H1 (cell line): ENCODE data around the gene PTPRD. TPM values are rescaled to one million over a fixed set of nuclear protein-coding genes. Genes with fewer than 3 reads are reported as not detected.

ENCODE experiments used
- ASH2L ChIP-seq: fragments of 200-600, 300-600 bp; sonication (generic); IDR thresholded peaks from one replicate; pipeline ENCODE4 v1.7.1; 2017; ENCODE audit warnings: low read length
- FOSL1 ChIP-seq: IDR thresholded peaks from 2 replicates; pipeline ENCODE4 v1.6.1; 2011; ENCODE audit warnings: mild to moderate bottlenecking, low read depth, low read length, moderate library complexity; ENCODE audit not compliant: insufficient read depth
- NANOG ChIP-seq: IDR thresholded peaks from 2 replicates; pipeline ENCODE4 v1.6.1; 2011; ENCODE audit warnings: low read length, low read depth, mild to moderate bottlenecking, inconsistent platforms; ENCODE audit not compliant: insufficient read depth, poor library complexity, severe bottlenecking
- RFX5 ChIP-seq: IDR thresholded peaks from 2 replicates; pipeline ENCODE4 v1.6.1; 2011; ENCODE audit warnings: low read depth, low read length, improper control_type of control experiment, borderline replicate concordance
- RNF2 ChIP-seq: fragments of 200-900, 300-1000 bp; sonication (generic); IDR thresholded peaks from 2 replicates; pipeline ENCODE4 v1.7.1; 2016; ENCODE audit warnings: borderline replicate concordance, low read depth, mild to moderate bottlenecking, antibody characterized with exemption, low read length; ENCODE audit not compliant: poor library complexity, severe bottlenecking; ENCODE audit errors: missing control alignments
- RXRA ChIP-seq: IDR thresholded peaks from 2 replicates; pipeline ENCODE4 v1.6.1; 2011; ENCODE audit warnings: low read depth, mild to moderate bottlenecking, low read length, moderate library complexity; ENCODE audit not compliant: insufficient read depth
- ZNF274 ChIP-seq: IDR thresholded peaks from 2 replicates; pipeline ENCODE4 v1.7.0; 2012; ENCODE audit warnings: low read length, borderline replicate concordance; ENCODE audit errors: extremely low read depth
- polyA plus RNA-seq, 7 experiments: library from polyadenylated mRNA; depleted of rRNA in 3 of 7; stranded (reverse) in 5 of 7; unstranded in 2 of 7; fragments of >200 nt in 5 of 7; fragments of 200-250 nt in 2 of 7; gene quantifications; 1 replicate in 5 of 7; 2 replicates in 1 of 7; 4 replicates in 1 of 7; pipeline versions ENCODE4 v1.2.1 to v1.2.3, GENCODE V29; 2011 to 2013; ENCODE audit warnings: missing spikeins in 2 of 7, mixed read lengths in 2 of 7
- total RNA-seq: library from RNA; stranded (reverse); fragmentation: NEBNext Ultra II Directional; extraction: Animal tissue kit (Norgen Biotek cat#: 25700); gene quantifications from 2 replicates; pipeline ENCODE4 v1.2.1, GENCODE V29; 2021
- TF ChIP-seq, protein P1 (sequence below): IDR thresholded peaks from 2 replicates; pipeline ENCODE4 v1.6.1; 2011; ENCODE audit warnings: low read length, improper control_type of control experiment

The PTPRD gene
- total and polyA plus RNA-seq, 2 of the 8 experiments (the other 6 are each of a cell fraction or from before 2014, with no cell fraction given): 17.2 to 77.0 TPM

DNA sequence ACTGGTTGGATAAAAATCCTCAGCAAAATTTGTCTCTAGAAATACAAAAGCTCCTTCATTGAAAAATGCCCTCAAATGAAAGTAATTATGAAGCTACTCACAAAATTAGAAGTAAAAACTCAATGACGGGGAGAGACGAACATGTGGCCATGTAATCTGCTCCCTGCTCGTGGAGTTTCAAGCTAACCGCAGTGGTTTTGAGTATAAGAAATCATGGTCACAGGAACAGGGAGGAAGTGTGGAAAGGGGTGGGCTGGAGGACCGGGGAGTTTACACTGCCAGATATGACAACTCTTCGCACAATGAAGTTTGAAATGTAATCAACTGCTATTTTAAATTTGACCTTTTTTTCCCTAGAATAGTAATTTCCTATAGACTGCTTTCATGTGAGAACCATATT, 2047.8 kb downstream of the PTPRD start (continued):
- TF ChIP-seq NANOG: no peak
- TF ChIP-seq, protein P1, sequence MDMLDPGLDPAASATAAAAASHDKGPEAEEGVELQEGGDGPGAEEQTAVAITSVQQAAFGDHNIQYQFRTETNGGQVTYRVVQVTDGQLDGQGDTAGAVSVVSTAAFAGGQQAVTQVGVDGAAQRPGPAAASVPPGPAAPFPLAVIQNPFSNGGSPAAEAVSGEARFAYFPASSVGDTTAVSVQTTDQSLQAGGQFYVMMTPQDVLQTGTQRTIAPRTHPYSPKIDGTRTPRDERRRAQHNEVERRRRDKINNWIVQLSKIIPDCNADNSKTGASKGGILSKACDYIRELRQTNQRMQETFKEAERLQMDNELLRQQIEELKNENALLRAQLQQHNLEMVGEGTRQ: no peak
- no peak for TF ChIP-seq ASH2L
- TF ChIP-seq RNF2: no peak
- TF ChIP-seq RFX5: no peak
- no peak for TF ChIP-seq RXRA
- no peak for TF ChIP-seq ZNF274
- TF ChIP-seq FOSL1: no peak
